Measurements from ENCODE around the gene IRAG1.

Gene IRAG1

GRCh38 chr11:10648871-10649270 is 44.7 kb downstream of the IRAG1 start:
- Histone ChIP-seq H3K27me3 (ENCODE audit: low read length) (no peaks in the 10 kb centered on the region), H3K9me3 (ENCODE audit: insufficient read depth, low read length) (no peaks in the 10 kb centered on the region), H3K9ac (ENCODE audit: low read length) (no peak overlapping the region), H3K9me2 (replicated peaks; ENCODE audit: insufficient read depth, low read length) (no peaks in the 10 kb centered on the region), H3K79me2 (ENCODE audit: insufficient read depth, low read length) (no peaks in the 10 kb centered on the region), H2AFZ (ENCODE audit: low read depth, low read length, severe bottlenecking) (no peak overlapping the region), H3F3A (ENCODE audit: insufficient read depth) (no peaks in the 10 kb centered on the region), H4K20me1 (ENCODE audit: low read depth, low read length) (no peaks in the 10 kb centered on the region), H3K36me3 (ENCODE audit: low read length) (no peaks in the 10 kb centered on the region), H3K4me2 (ENCODE audit: low read depth, low read length, poor library complexity, severe bottlenecking) (no peak overlapping the region), H3K27ac (ENCODE audit: low read depth, low read length) (no peak overlapping the region), H3K4me3 (ENCODE audit: insufficient read depth, low read length, poor library complexity, severe bottlenecking) (no peak overlapping the region)
- TF ChIP-seq CTCF (IDR thresholded peaks at IDR 0.05; ENCODE audit: insufficient read depth, low read length, poor library complexity, severe bottlenecking) (no peak), EZH2phosphoT487 (conservative IDR thresholded peaks at IDR 0.05; ENCODE audit: low read length) (no peak)

GRCh38 chr11:10646681-10647355 is 46.7 kb downstream of the IRAG1 start:
- no peak for TF ChIP-seq CTCF (IDR thresholded peaks at IDR 0.05; ENCODE audit: insufficient read depth, low read length, poor library complexity, severe bottlenecking)
- TF ChIP-seq EZH2phosphoT487 (conservative IDR thresholded peaks at IDR 0.05; ENCODE audit: low read length) = no peak
- Histone ChIP-seq H3K9ac (ENCODE audit: low read length) (no peak overlapping the region), H2AFZ (ENCODE audit: low read depth, low read length, severe bottlenecking) (no peak overlapping the region), H3K27me3 (ENCODE audit: low read length) (no peaks in the 10 kb centered on the region), H3F3A (ENCODE audit: insufficient read depth) (no peaks in the 10 kb centered on the region), H3K9me2 (replicated peaks; ENCODE audit: insufficient read depth, low read length) (no peaks in the 10 kb centered on the region), H3K4me2 (ENCODE audit: low read depth, low read length, poor library complexity, severe bottlenecking) (no peak overlapping the region), H3K9me3 (ENCODE audit: insufficient read depth, low read length) (no peaks in the 10 kb centered on the region), H4K20me1 (ENCODE audit: low read depth, low read length) (no peaks in the 10 kb centered on the region), H3K36me3 (ENCODE audit: low read length) (no peaks in the 10 kb centered on the region), H3K4me3 (ENCODE audit: insufficient read depth, low read length, poor library complexity, severe bottlenecking) (no peak overlapping the region), H3K79me2 (ENCODE audit: insufficient read depth, low read length) (no peaks in the 10 kb centered on the region), H3K27ac (ENCODE audit: low read depth, low read length) (no peak overlapping the region)

- no peaks in the 10 kb centered on the region for H3K79me2 ChIP-seq (ENCODE audit: insufficient read depth, low read length)
- H3K9me3 ChIP-seq (ENCODE audit: insufficient read depth, low read length) = no peaks in the 10 kb centered on the region
- no peak overlapping the region for H3K27ac ChIP-seq (ENCODE audit: low read depth, low read length)
- no peak overlapping the region for H3K4me3 ChIP-seq (ENCODE audit: insufficient read depth, low read length, poor library complexity, severe bottlenecking)
- H3F3A ChIP-seq (ENCODE audit: insufficient read depth) = no peaks in the 10 kb centered on the region
- TF ChIP-seq CTCF (IDR thresholded peaks at IDR 0.05; ENCODE audit: insufficient read depth, low read length, poor library complexity, severe bottlenecking) (no peak), EZH2phosphoT487 (conservative IDR thresholded peaks at IDR 0.05; ENCODE audit: low read length) (no peak)
- no peak overlapping the region for H3K9ac ChIP-seq (ENCODE audit: low read length)
- no peaks in the 10 kb centered on the region for H3K36me3 ChIP-seq (ENCODE audit: low read length)
- H3K4me2 ChIP-seq (ENCODE audit: low read depth, low read length, poor library complexity, severe bottlenecking) = no peak overlapping the region
- H2AFZ ChIP-seq (ENCODE audit: low read depth, low read length, severe bottlenecking) = no peak overlapping the region
- H3K9me2 ChIP-seq (replicated peaks; ENCODE audit: insufficient read depth, low read length) = no peaks in the 10 kb centered on the region
- H3K27me3 ChIP-seq (ENCODE audit: low read length) = no peaks in the 10 kb centered on the region
- no peaks in the 10 kb centered on the region for H4K20me1 ChIP-seq (ENCODE audit: low read depth, low read length)
Observed at GRCh38 chr11:10646005-10646404, 47.5 kb downstream of the IRAG1 start.
